ENCODE measurements around the gene GRID2.

DNA sequence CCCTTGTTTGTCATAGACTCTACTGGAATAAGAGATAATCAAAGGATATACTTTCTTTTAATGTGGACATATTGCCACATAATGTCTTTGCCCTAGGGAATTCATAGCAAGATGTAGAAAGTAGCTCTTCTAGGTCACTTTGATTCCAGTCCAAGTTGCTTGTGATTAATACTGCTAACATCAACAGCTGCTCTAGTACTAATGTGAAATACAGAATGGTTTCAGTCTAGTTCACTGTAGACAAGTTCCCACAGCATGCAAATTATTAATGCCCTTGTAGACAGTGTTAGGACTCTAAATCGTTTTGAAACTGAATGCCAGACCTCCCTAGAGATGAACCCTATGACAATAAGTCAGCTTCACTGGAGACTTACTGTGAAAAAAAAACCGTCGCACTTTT is 1030.2 kb downstream of the GRID2 start:
- TF ChIP-seq, protein P1, sequence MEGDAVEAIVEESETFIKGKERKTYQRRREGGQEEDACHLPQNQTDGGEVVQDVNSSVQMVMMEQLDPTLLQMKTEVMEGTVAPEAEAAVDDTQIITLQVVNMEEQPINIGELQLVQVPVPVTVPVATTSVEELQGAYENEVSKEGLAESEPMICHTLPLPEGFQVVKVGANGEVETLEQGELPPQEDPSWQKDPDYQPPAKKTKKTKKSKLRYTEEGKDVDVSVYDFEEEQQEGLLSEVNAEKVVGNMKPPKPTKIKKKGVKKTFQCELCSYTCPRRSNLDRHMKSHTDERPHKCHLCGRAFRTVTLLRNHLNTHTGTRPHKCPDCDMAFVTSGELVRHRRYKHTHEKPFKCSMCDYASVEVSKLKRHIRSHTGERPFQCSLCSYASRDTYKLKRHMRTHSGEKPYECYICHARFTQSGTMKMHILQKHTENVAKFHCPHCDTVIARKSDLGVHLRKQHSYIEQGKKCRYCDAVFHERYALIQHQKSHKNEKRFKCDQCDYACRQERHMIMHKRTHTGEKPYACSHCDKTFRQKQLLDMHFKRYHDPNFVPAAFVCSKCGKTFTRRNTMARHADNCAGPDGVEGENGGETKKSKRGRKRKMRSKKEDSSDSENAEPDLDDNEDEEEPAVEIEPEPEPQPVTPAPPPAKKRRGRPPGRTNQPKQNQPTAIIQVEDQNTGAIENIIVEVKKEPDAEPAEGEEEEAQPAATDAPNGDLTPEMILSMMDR (IDR thresholded peaks at IDR 0.05), result no peak
- no peak for TF ChIP-seq EZH2 (IDR thresholded peaks at IDR 0.05)
- no peak for TF ChIP-seq EZH2phosphoT487 (IDR thresholded peaks at IDR 0.05)
